SU-DHL-6 (cell line): Measurements from ENCODE around the gene EPB41L5.
"Not testable (repeated sequence)": the region's sequence is repeated elsewhere in the genome, so short reads cannot be mapped to it uniquely, and the experiment has no call there.

Experiments
- H2AFZ ChIP-seq: fragments of 200-600 bp; sonication (generic); 2 replicates; pipeline ENCODE4 v1.6.1; 2014; ENCODE audit warnings: low read depth, mild to moderate bottlenecking, moderate library complexity, mixed read lengths, antibody characterized with exemption, low read length; ENCODE audit not compliant: severe bottlenecking
- H3F3A ChIP-seq: fragments of 200-600 bp; shearing (Covaris generic); 2 replicates; pipeline ENCODE4 v1.6.0; 2016; ENCODE audit warnings: antibody characterized with exemption, mild to moderate bottlenecking; ENCODE audit not compliant: insufficient read depth
- H3K27ac ChIP-seq: fragments of 200-600 bp; sonication (generic); 2 replicates; pipeline ENCODE4 v1.5.1; 2016; ENCODE audit warnings: low read depth, mild to moderate bottlenecking, low read length, moderate library complexity, mixed read lengths
- H3K27me3 ChIP-seq: fragments of 200-600 bp; sonication (generic), shearing (Covaris generic); 2 replicates; pipeline ENCODE4 v1.6.0; 2014; ENCODE audit warnings: mild to moderate bottlenecking, low read length
- H3K36me3 ChIP-seq: fragments of 200-600 bp; sonication (generic); 2 replicates; pipeline ENCODE4 v1.6.1; 2014; ENCODE audit warnings: mild to moderate bottlenecking, low read length, mixed read lengths
- H3K4me2 ChIP-seq: fragments of 300-600, 200-600 bp; shearing (Covaris generic), sonication (generic); 2 replicates; pipeline ENCODE4 v1.6.0; 2014; ENCODE audit warnings: low read length, low read depth, mild to moderate bottlenecking; ENCODE audit not compliant: poor library complexity, severe bottlenecking
- H3K4me3 ChIP-seq: fragments of 200-600 bp; sonication (generic); 2 replicates; pipeline ENCODE4 v1.5.1; 2014; ENCODE audit warnings: antibody characterized with exemption, low read length, mild to moderate bottlenecking, mixed read lengths; ENCODE audit not compliant: insufficient read depth, poor library complexity, severe bottlenecking
- H3K79me2 ChIP-seq: fragments of 200-600 bp; sonication (generic); 2 replicates; pipeline ENCODE4 v1.6.1; 2014; ENCODE audit warnings: mild to moderate bottlenecking, low read length, moderate library complexity; ENCODE audit not compliant: insufficient read depth
- H3K9ac ChIP-seq: fragments of 200-600 bp; sonication (generic); 2 replicates; pipeline ENCODE4 v1.7.0; 2014; ENCODE audit warnings: mild to moderate bottlenecking, low read length
- H3K9me2 ChIP-seq: fragments of 200-600 bp; sonication (generic); replicated peaks from 2 replicates; pipeline ENCODE4 v1.6.1; 2014; ENCODE audit warnings: low read length; ENCODE audit not compliant: insufficient read depth
- H3K9me3 ChIP-seq: fragments of 200-600 bp; sonication (generic); 2 replicates; pipeline ENCODE4 v1.6.1; 2014; ENCODE audit warnings: low read length, mixed read lengths; ENCODE audit not compliant: insufficient read depth
- H4K20me1 ChIP-seq: fragments of 200-600 bp; sonication (generic); 2 replicates; pipeline ENCODE4 v1.6.1; 2014; ENCODE audit warnings: low read depth, mild to moderate bottlenecking, antibody characterized with exemption, low read length, moderate library complexity, mixed read lengths
- EZH2phosphoT487 ChIP-seq: fragments of 200-600 bp; sonication (generic), shearing (Covaris generic); conservative IDR thresholded peaks from 2 replicates; pipeline ENCODE4 v1.6.1; 2018; ENCODE audit warnings: mild to moderate bottlenecking, antibody characterized with exemption, low read length, moderate library complexity, mixed read lengths
- TF ChIP-seq, protein P1 (sequence below): fragments of 200-600 bp; sonication (generic); IDR thresholded peaks from one replicate; pipeline ENCODE4 v1.5.1; 2017; ENCODE audit warnings: antibody characterized with exemption, mild to moderate bottlenecking, low read length, moderate library complexity; ENCODE audit not compliant: insufficient read depth, poor library complexity, severe bottlenecking

The EPB41L5 gene

DNA sequence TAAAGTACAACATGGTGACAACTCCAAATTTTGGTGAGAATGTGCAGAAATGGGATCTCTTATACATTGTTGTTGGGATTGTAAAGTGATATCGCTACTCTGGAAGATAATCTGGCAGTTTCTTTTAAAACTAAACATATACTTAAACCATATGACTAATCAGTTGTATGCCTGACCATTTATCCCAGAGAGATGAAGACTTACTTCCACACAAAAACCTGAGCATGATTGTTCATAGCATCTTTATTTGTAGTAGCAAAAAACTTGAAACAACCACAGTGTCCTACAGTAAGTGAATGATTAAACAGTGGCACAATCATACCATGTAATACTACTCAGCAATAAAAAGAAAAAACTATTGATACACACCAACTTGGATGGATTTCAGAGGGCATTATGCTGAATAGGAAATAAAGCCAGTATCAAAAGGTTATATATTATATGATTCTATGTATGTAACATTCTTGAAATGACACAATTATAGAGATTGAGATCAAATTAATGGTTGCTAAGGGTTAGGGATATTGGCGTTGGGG is 47.3 kb downstream of the EPB41L5 start:
- Histone ChIP-seq H3K4me3 (no peak overlapping the region), H3K9me2 (no peaks in the 10 kb centered on the region), H3K4me2 (no peak overlapping the region), H3K79me2 (no peaks in the 10 kb centered on the region), H3F3A (no peaks in the 10 kb centered on the region), H4K20me1 (no peaks in the 10 kb centered on the region; the same call in 1 of the 2 replicates), H3K27me3 (no peaks in the 10 kb centered on the region), H3K9me3 (no peaks in the 10 kb centered on the region), H3K9ac (no peak overlapping the region), H3K36me3 (no peaks in the 10 kb centered on the region), H3K27ac (no peak overlapping the region), H2AFZ (no peak overlapping the region)
- no peak for TF ChIP-seq EZH2phosphoT487
- TF ChIP-seq, protein P1, sequence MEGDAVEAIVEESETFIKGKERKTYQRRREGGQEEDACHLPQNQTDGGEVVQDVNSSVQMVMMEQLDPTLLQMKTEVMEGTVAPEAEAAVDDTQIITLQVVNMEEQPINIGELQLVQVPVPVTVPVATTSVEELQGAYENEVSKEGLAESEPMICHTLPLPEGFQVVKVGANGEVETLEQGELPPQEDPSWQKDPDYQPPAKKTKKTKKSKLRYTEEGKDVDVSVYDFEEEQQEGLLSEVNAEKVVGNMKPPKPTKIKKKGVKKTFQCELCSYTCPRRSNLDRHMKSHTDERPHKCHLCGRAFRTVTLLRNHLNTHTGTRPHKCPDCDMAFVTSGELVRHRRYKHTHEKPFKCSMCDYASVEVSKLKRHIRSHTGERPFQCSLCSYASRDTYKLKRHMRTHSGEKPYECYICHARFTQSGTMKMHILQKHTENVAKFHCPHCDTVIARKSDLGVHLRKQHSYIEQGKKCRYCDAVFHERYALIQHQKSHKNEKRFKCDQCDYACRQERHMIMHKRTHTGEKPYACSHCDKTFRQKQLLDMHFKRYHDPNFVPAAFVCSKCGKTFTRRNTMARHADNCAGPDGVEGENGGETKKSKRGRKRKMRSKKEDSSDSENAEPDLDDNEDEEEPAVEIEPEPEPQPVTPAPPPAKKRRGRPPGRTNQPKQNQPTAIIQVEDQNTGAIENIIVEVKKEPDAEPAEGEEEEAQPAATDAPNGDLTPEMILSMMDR, result no peak

DNA sequence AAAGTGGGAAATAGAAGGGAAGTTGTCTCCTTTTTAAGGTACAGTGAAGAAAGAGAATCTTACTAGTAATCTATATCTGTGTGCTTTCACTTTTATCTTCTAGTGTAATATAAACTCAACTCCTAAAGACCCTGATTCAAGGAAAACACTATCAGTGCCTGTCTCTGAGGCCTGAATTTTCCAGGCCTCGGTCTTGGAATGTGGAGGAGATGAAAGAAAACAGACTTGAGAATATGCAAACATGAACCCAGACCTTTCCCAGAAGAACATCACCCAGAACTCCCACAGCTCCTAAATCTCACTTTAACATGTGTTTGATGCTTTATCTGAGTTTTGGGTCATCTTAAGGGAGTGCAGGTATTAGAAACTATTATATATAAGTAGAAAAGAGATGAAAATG is 51.8 kb downstream of the EPB41L5 start:
- no peaks in the 10 kb centered on the region for H3K27me3 ChIP-seq
- no peak overlapping the region for H3K4me2 ChIP-seq
- no peak overlapping the region for H2AFZ ChIP-seq
- H3K9ac ChIP-seq, result no peak overlapping the region
- H3F3A ChIP-seq, result no peaks in the 10 kb centered on the region
- H3K79me2 ChIP-seq, result no peaks in the 10 kb centered on the region
- H3K27ac ChIP-seq, result no peak overlapping the region
- H3K9me2 ChIP-seq, result no peaks in the 10 kb centered on the region
- H4K20me1 ChIP-seq, result no peaks in the 10 kb centered on the region; the same call in 1 of the 2 replicates
- no peak for TF ChIP-seq EZH2phosphoT487
- TF ChIP-seq, protein P1, result no peak
- no peaks in the 10 kb centered on the region for H3K9me3 ChIP-seq
- H3K36me3 ChIP-seq, result no peaks in the 10 kb centered on the region
- H3K4me3 ChIP-seq, result no peak overlapping the region

DNA sequence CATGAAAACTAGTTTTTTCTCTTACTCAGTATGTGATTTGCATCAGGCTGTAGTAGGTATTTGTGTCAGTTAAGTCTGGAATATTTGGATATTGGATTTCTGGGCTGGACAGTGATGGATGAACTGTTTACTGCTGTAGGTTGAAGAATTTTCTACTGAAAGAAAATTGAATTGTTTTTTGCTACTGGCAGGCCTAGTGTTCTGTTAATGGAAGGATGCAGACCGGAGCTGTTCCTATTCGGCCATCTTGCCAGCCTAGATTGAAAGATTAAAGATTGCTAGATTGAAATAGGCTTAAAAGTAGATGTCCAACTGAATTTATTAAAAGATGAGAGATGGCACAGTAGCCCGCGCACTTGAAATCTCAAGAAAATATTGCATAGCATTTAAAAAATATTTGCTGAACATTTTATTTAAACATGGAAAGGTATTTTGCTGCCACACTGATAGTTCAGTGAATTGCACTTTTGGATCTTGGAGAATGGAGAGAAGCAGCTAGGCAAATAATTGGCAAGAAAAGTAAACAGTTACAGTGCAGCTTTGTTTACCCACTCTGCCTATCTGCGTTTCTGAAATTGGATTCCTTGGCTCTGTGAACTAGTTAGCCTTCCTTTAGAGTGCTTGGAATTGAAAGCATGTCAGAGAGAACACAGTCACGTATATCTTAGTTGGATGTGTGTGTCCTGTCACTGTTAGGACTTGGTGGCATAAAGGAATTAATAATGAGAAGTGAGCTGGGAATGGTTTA is 54.1 kb downstream of the EPB41L5 start:
- no peaks in the 10 kb centered on the region for H3K36me3 ChIP-seq
- no peaks in the 10 kb centered on the region for H3K9me3 ChIP-seq
- no peak overlapping the region for H3K4me2 ChIP-seq
- no peaks in the 10 kb centered on the region; the same call in 1 of the 2 replicates for H4K20me1 ChIP-seq
- H3K9ac ChIP-seq, result no peak overlapping the region
- H3K27me3 ChIP-seq, result no peaks in the 10 kb centered on the region
- no peaks in the 10 kb centered on the region for H3K79me2 ChIP-seq
- no peak for TF ChIP-seq EZH2phosphoT487
- TF ChIP-seq, protein P1, result no peak
- H3F3A ChIP-seq, result no peaks in the 10 kb centered on the region
- no peak overlapping the region for H3K27ac ChIP-seq
- no peaks in the 10 kb centered on the region for H3K9me2 ChIP-seq
- H3K4me3 ChIP-seq, result no peak overlapping the region
- no peak overlapping the region for H2AFZ ChIP-seq

DNA sequence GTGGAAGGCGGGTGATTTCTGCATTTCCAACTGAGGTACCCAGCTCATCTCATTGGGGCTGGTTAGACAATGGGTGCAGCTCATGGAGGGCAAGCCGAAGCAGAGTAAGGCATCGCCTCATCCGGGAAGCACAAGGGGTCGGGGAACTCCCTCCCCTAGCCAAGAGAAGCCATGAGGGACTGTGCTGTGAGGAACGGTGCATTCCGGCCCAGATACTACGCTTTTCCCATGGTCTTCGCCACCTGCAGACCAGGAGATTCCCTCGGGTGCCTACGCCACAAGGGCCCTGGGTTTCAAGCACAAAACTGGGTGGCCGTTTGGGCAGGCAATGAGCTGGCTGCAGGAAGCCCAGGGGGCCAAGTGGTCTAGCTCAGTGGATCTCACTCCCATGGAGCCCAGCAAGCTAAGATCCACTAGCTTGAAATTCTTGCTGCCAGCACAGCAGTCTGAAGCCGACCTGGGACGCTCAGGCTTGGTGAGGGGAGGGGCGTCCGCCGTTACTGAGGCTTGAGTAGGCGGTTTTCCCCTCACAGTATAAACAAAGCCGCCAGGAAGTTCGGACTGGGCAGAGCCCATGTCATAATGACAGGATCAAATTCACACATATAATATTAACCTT is 55.3 kb downstream of the EPB41L5 start:
- not testable (repeated sequence) for H3K36me3 ChIP-seq, H3K27me3 ChIP-seq, H3K27ac ChIP-seq, H3F3A ChIP-seq, H2AFZ ChIP-seq, H3K9ac ChIP-seq, H3K4me3 ChIP-seq, H4K20me1 ChIP-seq, H3K9me2 ChIP-seq, H3K79me2 ChIP-seq, H3K4me2 ChIP-seq, H3K9me3 ChIP-seq
